MV-4-11 (cell line): ENCODE data around the gene OR8K3.

Source experiments
- DNase-seq: peaks from one replicate; lab custom pipeline; 2025; lab: John Stamatoyannopoulos, UW

Gene OR8K3

DNA sequence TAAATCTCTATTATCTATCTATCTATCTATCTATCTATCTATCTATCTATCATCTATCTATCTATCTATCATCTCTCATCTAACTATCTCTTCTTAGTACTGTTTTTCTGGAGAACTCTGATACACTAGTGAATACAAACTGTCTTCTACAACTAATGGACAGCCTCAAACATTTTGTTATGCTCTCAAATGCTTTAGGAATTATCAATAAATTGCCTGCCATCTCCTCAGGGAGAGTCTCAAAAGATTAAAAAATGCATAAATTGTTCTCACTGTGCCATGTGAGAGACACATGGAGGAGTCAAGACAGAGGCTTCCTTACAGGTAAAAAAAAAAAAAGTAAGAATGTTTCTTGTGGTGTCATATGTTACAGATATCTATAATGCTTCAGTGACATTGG lies at the start of gene OR8K3:
TSS of gene OR8K3 (plus strand) at position 301 of the 400 bp plus-strand sequence. CDS start 3,163 bp downstream, outside the sequence.
- DNase-seq, result no peak

DNA sequence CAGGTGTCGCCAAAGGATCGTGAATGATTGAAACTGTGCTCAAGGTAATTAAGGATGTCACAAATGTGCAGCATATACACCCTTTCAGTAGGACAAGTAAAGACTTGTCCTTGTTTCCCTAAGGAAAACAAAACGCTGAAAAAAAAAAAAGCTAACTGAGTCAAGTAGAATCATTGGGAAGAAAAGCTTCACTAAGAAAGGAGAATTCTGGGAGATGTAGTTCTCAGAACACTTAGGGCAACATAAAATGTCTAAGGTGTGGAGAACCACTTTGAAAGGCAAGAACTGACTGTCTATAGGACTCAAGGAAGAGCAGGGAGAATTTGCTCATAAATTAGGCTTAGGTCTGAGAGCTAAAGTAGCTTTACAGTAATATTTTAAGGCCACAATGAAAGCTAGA lies 43.9 kb upstream of the OR8K3 start:
- DNase-seq, result no peak

DNA sequence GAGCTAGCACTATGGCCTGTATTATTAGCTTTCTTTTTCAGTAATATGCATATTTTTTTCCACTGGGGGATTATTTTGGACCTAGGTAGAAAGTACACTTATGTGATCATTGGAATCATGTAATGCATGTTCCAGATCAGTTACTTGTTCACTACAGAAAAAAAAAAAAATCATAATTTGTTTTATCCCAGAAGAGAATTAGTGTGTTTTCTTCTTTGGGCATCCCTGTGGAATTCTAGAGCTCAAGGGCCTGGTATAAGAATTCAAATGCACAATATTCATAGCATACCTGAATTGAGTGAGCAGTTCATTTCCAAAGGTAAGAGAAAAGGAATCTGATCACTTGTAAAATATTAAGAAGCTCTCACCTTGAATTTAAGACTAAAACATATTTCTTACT lies 41.1 kb upstream of the OR8K3 start, which contains the start of gene OR5T1:
TSS of gene OR5T1 (plus strand) at position 301 of the 400 bp plus-strand sequence. CDS start 1,485 bp downstream, outside the sequence.
- no peak for DNase-seq

DNA sequence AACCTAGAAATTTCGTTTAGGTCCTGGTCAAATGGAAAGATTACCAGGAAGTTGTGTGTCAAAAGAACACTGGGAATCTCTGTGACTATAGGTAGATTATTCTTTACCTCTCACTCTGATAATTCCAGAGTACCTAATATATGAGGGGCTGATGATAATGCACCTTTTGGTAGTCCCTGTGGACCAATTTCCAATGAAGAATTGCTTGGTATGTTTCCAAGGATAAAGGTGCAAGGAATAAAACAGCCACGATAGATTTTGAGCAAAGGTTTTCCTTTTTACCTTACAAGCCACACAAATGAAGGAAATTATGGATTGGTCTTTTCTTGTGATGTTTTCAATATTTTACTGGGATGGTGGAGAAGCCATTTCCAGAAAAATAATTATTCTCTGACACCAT lies 22.8 kb upstream of the OR8K3 start, which contains the start of gene OR8H1:
TSS of gene OR8H1 (minus strand) at position 101 of the 400 bp plus-strand sequence. CDS start 1,192 bp downstream, outside the sequence.
- no peak for DNase-seq

DNA sequence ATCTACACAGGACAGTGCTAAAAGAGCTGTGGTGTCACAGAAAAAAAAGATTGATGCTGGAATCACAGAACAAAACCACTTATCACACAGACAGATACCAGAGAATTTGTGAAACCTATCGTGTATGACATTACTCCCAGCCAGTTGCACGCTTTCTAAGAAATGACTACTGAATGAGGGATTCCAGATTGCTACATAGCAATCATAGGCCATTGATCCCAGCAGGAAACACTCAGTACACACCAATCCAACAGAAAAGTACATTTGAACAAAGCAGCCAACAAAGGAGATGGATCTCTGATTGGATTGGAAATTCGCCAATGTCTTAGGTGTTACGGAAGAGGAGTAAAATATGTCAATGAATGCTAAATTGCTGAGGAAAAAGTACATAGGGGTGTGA lies 18.0 kb upstream of the OR8K3 start:
- DNase-seq, result no peak

DNA sequence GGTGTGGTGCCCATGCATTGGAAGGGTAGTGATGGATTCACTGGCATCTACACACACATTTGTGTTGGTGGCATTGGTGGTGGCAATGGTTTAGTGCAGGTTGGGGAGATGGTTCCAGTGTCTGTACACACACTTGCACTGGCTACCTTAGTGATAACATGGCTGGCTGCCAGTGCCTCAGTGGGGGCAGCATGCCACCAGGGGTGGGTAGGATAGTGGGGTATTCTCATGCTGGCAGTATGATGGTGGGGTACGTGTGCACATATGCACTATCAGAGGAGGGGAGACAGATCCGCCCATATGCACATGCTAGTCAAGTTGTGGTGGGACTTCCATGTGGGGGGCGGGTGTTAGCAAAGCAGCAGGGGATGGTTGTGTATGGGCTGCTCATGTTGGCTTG lies 7.1 kb upstream of the OR8K3 start:
- no peak for DNase-seq

DNA sequence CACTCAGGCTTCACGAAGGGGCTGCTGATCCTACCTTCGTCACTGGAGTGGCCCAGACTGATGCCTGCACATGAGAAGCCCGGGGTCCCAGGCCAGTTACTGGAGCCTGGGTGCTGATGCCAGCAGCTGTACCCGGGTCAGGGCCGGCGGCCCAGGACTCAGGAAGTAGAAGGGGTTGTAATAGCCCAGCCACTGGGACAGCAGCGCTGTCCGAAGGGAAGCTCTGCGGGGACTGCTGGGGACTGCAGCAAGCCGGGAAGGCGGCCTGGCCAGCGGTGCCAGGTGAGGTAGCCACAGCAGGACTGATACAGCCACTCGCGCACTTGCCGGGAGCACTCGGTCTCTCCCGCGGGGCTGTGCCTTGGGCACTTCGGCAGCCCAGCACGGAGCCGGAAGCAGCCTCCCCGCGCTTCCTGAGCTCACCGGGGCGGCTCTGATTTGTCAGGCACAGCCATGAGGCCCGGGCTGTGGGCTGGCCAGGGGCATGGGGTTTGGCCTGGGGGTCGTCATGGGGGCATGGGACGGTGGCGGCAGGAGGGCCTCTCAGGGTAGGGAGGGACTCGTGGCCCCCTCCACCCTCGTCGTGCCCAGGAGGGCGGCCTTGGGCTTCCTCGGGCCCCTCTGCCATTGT lies 17.0 kb downstream of the OR8K3 start:
- DNase-seq, result no peak

DNA sequence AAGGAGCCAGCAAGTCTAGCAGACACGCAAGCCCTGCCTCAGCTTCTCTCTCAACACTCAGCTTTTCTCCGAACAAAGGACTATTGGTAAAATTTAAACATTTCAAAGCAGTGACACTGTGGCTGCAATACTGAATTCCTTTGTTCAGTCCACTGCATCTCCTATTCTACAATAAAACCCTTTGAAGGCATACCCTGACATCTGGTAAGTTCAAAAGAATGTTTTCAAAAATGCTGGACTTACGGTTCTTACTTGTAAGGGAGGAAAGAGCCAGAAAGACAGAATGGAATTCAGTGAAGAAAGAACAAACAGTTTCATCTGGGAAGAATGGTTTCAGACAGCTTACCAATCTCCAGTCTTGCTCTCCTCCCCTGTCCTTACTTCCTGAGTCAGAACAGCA lies 18.2 kb downstream of the OR8K3 start:
- DNase-seq, result no peak

DNA sequence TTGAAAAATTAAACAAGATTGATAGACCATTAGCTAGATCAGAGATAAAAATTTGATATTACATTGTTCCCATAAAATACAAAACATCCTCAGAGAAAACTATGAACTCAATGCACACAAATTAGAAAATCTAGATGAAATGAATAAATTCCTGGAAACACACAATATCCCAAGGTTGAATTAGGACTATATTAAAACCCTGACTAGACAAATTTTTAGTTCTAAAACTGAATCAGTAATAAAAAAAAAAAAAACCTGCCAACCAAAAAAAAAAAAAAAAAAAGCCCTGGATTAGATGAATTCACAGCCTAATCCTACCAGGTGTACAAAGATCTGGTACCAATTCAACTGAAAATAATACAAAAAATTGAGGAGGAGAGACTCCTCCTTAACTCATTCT lies 25.3 kb downstream of the OR8K3 start:
- DNase-seq, result no peak

DNA sequence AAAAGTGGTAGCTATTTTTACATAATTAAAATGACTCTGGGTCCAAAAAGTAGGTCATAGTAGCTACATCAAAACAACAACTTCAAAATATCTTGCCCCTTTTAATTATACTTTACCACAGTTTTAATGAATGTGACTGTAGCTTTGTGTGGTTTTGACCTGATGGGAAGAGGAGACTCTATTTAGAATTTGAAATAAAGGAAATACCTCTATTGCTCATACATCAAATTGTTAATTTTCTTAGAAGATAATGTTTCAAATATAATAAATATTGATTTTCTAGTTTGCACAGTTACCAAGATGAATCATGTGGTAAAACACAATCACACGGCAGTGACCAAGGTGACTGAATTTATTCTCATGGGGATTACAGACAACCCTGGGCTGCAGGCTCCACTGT lies 30.8 kb downstream of the OR8K3 start, which contains the start of gene OR8K1:
TSS of gene OR8K1 (plus strand) at position 301 of the 400 bp plus-strand sequence. CDS start at position 301, 0 bp downstream.
- DNase-seq, result no peak

DNA sequence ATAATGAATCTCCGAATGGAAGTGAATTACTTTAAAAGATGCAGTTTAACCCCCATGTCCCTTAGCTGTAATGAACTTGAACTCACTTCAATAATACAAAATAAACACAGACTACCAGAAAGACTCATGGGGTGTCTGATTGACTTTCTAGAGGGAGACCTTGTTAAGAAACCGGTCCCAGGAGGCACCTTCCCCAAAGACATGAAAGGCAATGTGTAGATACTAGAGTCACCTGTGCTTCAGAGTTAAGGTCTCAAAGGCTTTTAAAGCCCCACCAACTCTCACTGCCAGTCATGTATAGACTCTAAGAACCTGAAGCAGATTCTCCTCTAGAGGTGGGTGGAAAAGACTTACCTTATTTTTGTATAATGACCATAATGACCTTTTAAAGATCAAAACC lies 39.0 kb downstream of the OR8K3 start, which contains the start of gene OR8J1:
TSS of gene OR8J1 (plus strand) at position 301 of the 400 bp plus-strand sequence. CDS start 5,956 bp downstream, outside the sequence.
- no peak for DNase-seq
